HL-60 (cell line): ENCODE data around the gene DYNC2I2.

Experiments
- DNase-seq, 2 experiments: peaks; one replicate each; pipeline ENCODE4 v3.0.0-alpha.2; 2010 to 2020; ENCODE audit warnings: low read depth in 1 of 2, low spot score in 1 of 2
- H3K27ac ChIP-seq: fragments of 250-450 bp; sonication (Bioruptor Pico); replicated peaks from 2 replicates; pipeline ENCODE4 v1.5.1; 2020; ENCODE audit warnings: mild to moderate bottlenecking, moderate library complexity
- H3K27me3 ChIP-seq: fragments of 250-450 bp; sonication (Bioruptor Pico); 2 replicates; pipeline ENCODE4 v1.5.1; 2021; ENCODE audit warnings: mild to moderate bottlenecking, moderate library complexity; ENCODE audit not compliant: insufficient read depth, poor library complexity, severe bottlenecking
- H3K4me3 ChIP-seq: replicated peaks from 2 replicates; pipeline ENCODE4 v1.5.1; 2011; ENCODE audit warnings: mild to moderate bottlenecking, control low read depth, low read length; ENCODE audit not compliant: insufficient read depth
- GABPA ChIP-seq: IDR thresholded peaks from 2 replicates; pipeline ENCODE4 v1.6.1; 2012; ENCODE audit warnings: low read depth
- POLR2AphosphoS5 ChIP-seq: IDR thresholded peaks from 2 replicates; pipeline ENCODE4 v1.6.1; 2012; ENCODE audit warnings: low read depth
- SPI1 ChIP-seq: IDR thresholded peaks from 2 replicates; pipeline ENCODE4 v1.6.1; 2012; ENCODE audit warnings: low read depth, mild to moderate bottlenecking, borderline replicate concordance
- TF ChIP-seq, protein P1 (sequence below): IDR thresholded peaks from one replicate; pipeline ENCODE4 v1.5.1; 2011; ENCODE audit warnings: low read length, control low read depth, inconsistent platforms; ENCODE audit not compliant: insufficient read depth
- TF ChIP-seq, protein P2 (sequence below): IDR thresholded peaks from 2 replicates; pipeline ENCODE4 v1.6.1; 2012; ENCODE audit warnings: low read depth; ENCODE audit not compliant: insufficient replicate concordance

The DYNC2I2 gene

DNA sequence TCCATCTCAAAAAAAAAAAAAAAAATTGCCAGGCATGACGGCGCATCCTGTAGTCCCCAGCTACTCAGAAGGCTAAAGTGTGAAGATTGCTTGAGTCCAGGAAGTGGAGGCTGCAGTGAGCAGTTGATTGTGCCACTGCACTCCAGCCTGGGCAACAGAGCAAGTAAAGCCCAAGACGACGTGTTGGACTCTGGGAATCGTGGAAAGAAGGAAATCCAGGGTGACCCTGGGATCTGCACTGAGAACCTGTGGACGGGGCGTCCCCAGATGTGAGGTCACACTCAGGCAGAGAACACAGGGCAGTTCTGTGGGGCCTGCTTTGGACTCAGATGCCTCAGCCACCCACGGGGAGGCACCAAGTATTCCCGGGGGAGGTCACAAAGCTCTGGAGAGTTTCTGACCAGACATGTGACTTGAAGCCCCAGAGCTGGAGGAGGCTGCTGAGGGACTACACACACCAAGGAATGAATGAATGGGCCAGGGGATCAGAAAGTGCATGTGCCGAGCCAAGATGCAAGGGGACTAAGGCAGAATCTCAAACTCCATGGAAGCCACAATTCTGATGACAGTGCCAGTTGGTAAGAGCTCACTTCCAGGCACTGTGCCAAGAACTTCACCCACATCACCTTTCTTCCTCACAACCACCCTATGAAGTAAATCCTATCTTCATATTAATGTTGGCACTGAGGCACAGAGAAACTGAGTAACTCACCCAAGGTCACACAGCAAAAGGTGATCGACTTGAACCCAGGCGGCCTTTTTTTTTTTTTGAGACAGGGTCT, 12.9 kb downstream of the DYNC2I2 start:
- no peak overlapping the region for H3K4me3 ChIP-seq
- H3K27me3 ChIP-seq = no peaks in the 10 kb centered on the region
- TF ChIP-seq GABPA (no peak), POLR2AphosphoS5 (no peak), SPI1 (no peak)
- TF ChIP-seq, protein P1, sequence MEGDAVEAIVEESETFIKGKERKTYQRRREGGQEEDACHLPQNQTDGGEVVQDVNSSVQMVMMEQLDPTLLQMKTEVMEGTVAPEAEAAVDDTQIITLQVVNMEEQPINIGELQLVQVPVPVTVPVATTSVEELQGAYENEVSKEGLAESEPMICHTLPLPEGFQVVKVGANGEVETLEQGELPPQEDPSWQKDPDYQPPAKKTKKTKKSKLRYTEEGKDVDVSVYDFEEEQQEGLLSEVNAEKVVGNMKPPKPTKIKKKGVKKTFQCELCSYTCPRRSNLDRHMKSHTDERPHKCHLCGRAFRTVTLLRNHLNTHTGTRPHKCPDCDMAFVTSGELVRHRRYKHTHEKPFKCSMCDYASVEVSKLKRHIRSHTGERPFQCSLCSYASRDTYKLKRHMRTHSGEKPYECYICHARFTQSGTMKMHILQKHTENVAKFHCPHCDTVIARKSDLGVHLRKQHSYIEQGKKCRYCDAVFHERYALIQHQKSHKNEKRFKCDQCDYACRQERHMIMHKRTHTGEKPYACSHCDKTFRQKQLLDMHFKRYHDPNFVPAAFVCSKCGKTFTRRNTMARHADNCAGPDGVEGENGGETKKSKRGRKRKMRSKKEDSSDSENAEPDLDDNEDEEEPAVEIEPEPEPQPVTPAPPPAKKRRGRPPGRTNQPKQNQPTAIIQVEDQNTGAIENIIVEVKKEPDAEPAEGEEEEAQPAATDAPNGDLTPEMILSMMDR = no peak
- TF ChIP-seq, protein P2, sequence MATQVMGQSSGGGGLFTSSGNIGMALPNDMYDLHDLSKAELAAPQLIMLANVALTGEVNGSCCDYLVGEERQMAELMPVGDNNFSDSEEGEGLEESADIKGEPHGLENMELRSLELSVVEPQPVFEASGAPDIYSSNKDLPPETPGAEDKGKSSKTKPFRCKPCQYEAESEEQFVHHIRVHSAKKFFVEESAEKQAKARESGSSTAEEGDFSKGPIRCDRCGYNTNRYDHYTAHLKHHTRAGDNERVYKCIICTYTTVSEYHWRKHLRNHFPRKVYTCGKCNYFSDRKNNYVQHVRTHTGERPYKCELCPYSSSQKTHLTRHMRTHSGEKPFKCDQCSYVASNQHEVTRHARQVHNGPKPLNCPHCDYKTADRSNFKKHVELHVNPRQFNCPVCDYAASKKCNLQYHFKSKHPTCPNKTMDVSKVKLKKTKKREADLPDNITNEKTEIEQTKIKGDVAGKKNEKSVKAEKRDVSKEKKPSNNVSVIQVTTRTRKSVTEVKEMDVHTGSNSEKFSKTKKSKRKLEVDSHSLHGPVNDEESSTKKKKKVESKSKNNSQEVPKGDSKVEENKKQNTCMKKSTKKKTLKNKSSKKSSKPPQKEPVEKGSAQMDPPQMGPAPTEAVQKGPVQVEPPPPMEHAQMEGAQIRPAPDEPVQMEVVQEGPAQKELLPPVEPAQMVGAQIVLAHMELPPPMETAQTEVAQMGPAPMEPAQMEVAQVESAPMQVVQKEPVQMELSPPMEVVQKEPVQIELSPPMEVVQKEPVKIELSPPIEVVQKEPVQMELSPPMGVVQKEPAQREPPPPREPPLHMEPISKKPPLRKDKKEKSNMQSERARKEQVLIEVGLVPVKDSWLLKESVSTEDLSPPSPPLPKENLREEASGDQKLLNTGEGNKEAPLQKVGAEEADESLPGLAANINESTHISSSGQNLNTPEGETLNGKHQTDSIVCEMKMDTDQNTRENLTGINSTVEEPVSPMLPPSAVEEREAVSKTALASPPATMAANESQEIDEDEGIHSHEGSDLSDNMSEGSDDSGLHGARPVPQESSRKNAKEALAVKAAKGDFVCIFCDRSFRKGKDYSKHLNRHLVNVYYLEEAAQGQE = no peak
- H3K27ac ChIP-seq = no peak overlapping the region
- no peak for DNase-seq

DNA sequence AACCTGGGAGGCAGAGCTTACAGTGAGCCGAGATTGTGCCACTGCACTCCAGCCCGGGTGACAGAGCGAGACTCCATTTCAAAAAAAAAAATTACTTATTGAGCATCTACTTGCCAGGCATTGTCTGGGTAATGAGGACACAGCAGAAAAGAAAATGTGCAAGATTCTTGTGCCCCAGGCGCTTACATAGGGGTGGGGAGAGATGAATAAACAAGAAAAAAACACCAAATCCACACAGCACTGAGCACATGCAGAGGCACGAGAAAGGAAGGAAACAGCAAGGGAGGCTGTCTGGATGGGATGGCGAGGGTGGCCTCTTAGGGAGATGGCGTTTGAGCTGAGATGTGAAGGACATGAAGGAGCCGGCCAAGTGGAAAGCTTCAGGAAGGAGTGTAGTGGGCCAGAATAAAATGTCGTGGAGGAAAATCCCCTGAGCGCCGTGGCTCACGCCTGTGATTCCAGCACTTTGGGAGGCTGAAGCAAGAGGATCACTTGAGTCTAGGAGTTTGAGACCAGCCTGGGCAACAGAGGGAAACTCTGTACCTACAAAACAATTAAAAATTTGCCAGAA, 13.9 kb downstream of the DYNC2I2 start:
- Histone ChIP-seq H3K27ac (no peak overlapping the region), H3K4me3 (no peak overlapping the region), H3K27me3 (no peaks in the 10 kb centered on the region)
- DNase-seq = no peak
- no peak for TF ChIP-seq POLR2AphosphoS5
- TF ChIP-seq, protein P1 = no peak
- TF ChIP-seq GABPA = no peak
- TF ChIP-seq, protein P2 = no peak
- no peak for TF ChIP-seq SPI1

DNA sequence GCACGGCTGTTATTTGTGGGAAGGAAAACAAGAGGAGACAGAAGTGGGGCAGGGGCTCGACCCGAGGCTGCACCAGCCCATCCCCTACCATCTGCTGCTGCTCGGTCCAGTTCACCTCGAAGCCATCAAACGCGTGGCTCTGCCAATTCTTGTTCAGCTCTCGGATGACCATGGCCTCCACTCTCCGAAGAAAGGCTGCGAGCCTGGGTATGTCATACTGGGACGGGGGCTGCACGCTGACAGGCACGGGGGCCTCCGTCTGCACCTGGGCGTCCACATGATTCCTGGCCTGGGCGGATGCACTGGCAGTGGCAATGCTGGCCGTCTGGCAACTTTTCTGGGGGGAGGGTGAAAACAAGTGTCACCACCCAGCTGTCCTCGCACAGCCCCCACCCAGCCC, 16.0 kb downstream of the DYNC2I2 start:
- Histone ChIP-seq H3K27me3 (no peaks in the 10 kb centered on the region), H3K27ac (no peak overlapping the region), H3K4me3 (no peak overlapping the region)
- no peak for TF ChIP-seq SPI1
- TF ChIP-seq GABPA = no peak
- TF ChIP-seq POLR2AphosphoS5 = no peak
- TF ChIP-seq, protein P1 = no peak
- TF ChIP-seq, protein P2 = no peak
- no peak for DNase-seq
